Loucy (cell line): Measurements from ENCODE around the gene CRY2.
"Not testable (repeated sequence)": the region's sequence is repeated elsewhere in the genome, so short reads cannot be mapped to it uniquely, and the experiment has no call there.

Experiments
- H2AFZ ChIP-seq: fragments of 200-600 bp; sonication (generic); 2 replicates; pipeline ENCODE4 v1.6.0; 2016; ENCODE audit warnings: antibody characterized with exemption, mild to moderate bottlenecking, low read length, moderate library complexity
- H3F3A ChIP-seq: fragments of 200-600 bp; 2 replicates; pipeline ENCODE4 v1.6.0; 2016; ENCODE audit warnings: antibody characterized with exemption, low read depth, mild to moderate bottlenecking
- H3K27me3 ChIP-seq: fragments of 200-600 bp; sonication (generic); 2 replicates; pipeline ENCODE4 v1.6.1; 2014; ENCODE audit warnings: low read length, mild to moderate bottlenecking; ENCODE audit not compliant: insufficient read depth, poor library complexity, severe bottlenecking
- H3K36me3 ChIP-seq: fragments of 200-600 bp; sonication (generic); 2 replicates; pipeline ENCODE4 v1.6.1; 2016; ENCODE audit warnings: low read length; ENCODE audit not compliant: insufficient read depth
- H3K4me1 ChIP-seq: fragments of 200-600 bp; sonication (generic); 2 replicates; pipeline ENCODE4 v1.5.1; 2014; ENCODE audit warnings: low read length, mild to moderate bottlenecking; ENCODE audit not compliant: insufficient read depth, poor library complexity, severe bottlenecking
- H3K4me2 ChIP-seq: fragments of 200-600 bp; sonication (generic); 2 replicates; pipeline ENCODE4 v1.6.0; 2014; ENCODE audit warnings: antibody characterized with exemption, low read length, low read depth, mild to moderate bottlenecking; ENCODE audit not compliant: poor library complexity, severe bottlenecking
- H3K4me3 ChIP-seq: fragments of 200-600 bp; sonication (generic); 2 replicates; pipeline ENCODE4 v1.5.1; 2014; ENCODE audit warnings: low read length, mild to moderate bottlenecking, mixed read lengths; ENCODE audit not compliant: poor library complexity, severe bottlenecking
- H3K79me2 ChIP-seq: fragments of 200-600 bp; sonication (generic); 2 replicates; pipeline ENCODE4 v1.6.1; 2014; ENCODE audit warnings: low read length; ENCODE audit not compliant: insufficient read depth
- H3K9ac ChIP-seq: fragments of 200-600 bp; sonication (generic); 2 replicates; pipeline ENCODE4 v1.6.0; 2014; ENCODE audit warnings: mild to moderate bottlenecking, low read depth, low read length, moderate library complexity; ENCODE audit not compliant: poor library complexity, severe bottlenecking
- H3K9me2 ChIP-seq: fragments of 200-600 bp; sonication (generic); replicated peaks from 2 replicates; pipeline ENCODE4 v1.6.1; 2016; ENCODE audit warnings: low read depth, low read length, mixed read lengths
- H3K9me3 ChIP-seq: fragments of 200-600 bp; sonication (generic); 2 replicates; pipeline ENCODE4 v1.6.1; 2014; ENCODE audit warnings: mild to moderate bottlenecking, antibody characterized with exemption, low read length, low read depth; ENCODE audit not compliant: insufficient read depth
- H4K20me1 ChIP-seq: fragments of 200-600 bp; sonication (generic); 2 replicates; pipeline ENCODE4 v1.6.0; 2014; ENCODE audit warnings: antibody characterized with exemption, low read length, mild to moderate bottlenecking; ENCODE audit not compliant: insufficient read depth, poor library complexity, severe bottlenecking
- EZH2phosphoT487 ChIP-seq: fragments of 200-600 bp; IDR thresholded peaks from 2 replicates; pipeline ENCODE4 v1.6.1; 2018; ENCODE audit warnings: antibody characterized with exemption, mild to moderate bottlenecking, moderate library complexity, borderline replicate concordance
- TF ChIP-seq, protein P1 (sequence below): fragments of 200-600 bp; sonication (generic); conservative IDR thresholded peaks from 2 replicates; pipeline ENCODE4 v1.5.1; 2014; ENCODE audit warnings: mild to moderate bottlenecking, antibody characterized with exemption, low read length

Gene CRY2

DNA sequence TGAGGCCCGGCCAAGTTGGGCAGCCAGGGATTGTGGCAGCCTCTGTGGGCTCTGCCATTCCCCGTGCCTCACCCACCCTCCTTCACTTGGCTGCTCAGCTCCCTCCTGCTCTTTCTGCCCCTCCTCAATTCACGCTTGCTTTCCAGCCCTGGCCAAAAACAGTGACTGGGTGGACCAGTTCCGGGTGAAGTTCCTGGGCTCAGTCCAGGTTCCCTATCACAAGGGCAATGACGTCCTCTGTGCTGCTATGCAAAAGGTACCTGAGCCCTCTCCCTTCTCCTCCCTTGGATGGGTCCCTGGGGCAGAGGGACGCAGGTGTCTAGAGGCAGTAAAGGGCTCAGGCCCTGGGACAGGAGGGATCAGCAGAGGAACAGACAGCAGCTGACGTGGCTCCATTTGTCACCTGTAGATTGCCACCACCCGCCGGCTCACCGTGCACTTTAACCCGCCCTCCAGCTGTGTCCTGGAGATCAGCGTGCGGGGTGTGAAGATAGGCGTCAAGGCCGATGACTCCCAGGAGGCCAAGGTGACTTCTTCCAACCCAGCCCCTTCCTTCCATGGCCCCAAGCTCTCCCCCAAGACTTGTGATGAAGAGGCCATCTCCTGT, 57.1 kb downstream of the CRY2 start:
- Histone ChIP-seq H3F3A (no peaks in the 10 kb centered on the region), H2AFZ (no peak overlapping the region), H3K4me1 (peaks cover 15% of the 10 kb centered on the region), H3K79me2 (no peaks in the 10 kb centered on the region), H3K4me3 (no peak overlapping the region), H3K4me2 (no peak overlapping the region), H3K9me2 (no peaks in the 10 kb centered on the region), H3K9me3 (no peaks in the 10 kb centered on the region), H3K27me3 (no peaks in the 10 kb centered on the region), H4K20me1 (no peaks in the 10 kb centered on the region), H3K9ac (no peak overlapping the region), H3K36me3 (no peaks in the 10 kb centered on the region)
- TF ChIP-seq, protein P1, sequence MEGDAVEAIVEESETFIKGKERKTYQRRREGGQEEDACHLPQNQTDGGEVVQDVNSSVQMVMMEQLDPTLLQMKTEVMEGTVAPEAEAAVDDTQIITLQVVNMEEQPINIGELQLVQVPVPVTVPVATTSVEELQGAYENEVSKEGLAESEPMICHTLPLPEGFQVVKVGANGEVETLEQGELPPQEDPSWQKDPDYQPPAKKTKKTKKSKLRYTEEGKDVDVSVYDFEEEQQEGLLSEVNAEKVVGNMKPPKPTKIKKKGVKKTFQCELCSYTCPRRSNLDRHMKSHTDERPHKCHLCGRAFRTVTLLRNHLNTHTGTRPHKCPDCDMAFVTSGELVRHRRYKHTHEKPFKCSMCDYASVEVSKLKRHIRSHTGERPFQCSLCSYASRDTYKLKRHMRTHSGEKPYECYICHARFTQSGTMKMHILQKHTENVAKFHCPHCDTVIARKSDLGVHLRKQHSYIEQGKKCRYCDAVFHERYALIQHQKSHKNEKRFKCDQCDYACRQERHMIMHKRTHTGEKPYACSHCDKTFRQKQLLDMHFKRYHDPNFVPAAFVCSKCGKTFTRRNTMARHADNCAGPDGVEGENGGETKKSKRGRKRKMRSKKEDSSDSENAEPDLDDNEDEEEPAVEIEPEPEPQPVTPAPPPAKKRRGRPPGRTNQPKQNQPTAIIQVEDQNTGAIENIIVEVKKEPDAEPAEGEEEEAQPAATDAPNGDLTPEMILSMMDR: no peak

DNA sequence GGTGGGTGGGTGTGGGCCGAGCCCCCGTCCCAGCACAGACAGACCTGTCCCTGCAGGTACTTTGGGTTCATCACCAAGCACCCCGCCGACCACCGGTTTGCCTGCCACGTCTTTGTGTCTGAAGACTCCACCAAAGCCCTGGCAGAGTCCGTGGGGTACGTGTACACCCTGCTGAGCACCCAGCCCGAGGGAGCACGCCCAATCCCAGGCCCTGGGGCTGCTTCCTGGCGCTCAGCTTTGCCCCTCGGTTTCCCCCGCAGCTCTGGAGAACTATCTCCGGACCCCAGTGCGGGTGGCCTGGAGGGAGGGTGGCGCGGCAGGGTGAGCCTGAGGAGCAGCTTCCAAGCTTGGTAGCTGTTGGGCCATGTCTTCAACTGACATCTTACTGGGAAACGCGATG, 57.8 kb downstream of the CRY2 start:
- H3K9ac ChIP-seq: no peak overlapping the region
- H3K9me2 ChIP-seq: no peaks in the 10 kb centered on the region
- H3K36me3 ChIP-seq: peaks cover 5% of the 10 kb centered on the region; the same call in 1 of the 2 replicates
- no peak for TF ChIP-seq EZH2phosphoT487
- no peaks in the 10 kb centered on the region for H3F3A ChIP-seq
- peaks cover 15% of the 10 kb centered on the region for H3K4me1 ChIP-seq
- H3K79me2 ChIP-seq: no peaks in the 10 kb centered on the region
- H3K4me2 ChIP-seq: no peak overlapping the region
- H4K20me1 ChIP-seq: no peaks in the 10 kb centered on the region
- no peaks in the 10 kb centered on the region for H3K27me3 ChIP-seq
- no peaks in the 10 kb centered on the region for H3K9me3 ChIP-seq
- no peak overlapping the region for H3K4me3 ChIP-seq
- H2AFZ ChIP-seq: no peak overlapping the region

DNA sequence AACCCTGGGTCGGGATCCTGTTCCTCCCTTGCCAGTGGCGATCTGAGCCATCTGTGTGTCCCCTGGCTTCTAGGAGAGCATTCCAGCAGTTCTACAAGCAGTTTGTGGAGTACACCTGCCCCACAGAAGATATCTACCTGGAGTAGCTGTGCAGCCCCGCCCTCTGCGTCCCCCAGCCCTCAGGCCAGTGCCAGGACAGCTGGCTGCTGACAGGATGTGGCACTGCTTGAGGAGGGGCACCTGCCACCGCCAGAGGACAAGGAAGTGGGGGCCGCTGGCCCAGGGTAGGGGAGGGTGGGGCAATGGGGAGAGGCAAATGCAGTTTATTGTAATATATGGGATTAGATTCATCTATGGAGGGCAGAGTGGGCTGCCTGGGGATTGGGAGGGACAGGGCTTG, 58.3 kb downstream of the CRY2 start:
- H3F3A ChIP-seq, H2AFZ ChIP-seq, H3K9me2 ChIP-seq, H3K4me3 ChIP-seq, H3K36me3 ChIP-seq, H3K4me2 ChIP-seq, H3K79me2 ChIP-seq, H3K9me3 ChIP-seq, H3K27me3 ChIP-seq, H4K20me1 ChIP-seq: not testable (repeated sequence)
- Histone ChIP-seq H3K4me1 (peaks cover 15% of the 10 kb centered on the region), H3K9ac (peak overlapping the region; percentile 27)

DNA sequence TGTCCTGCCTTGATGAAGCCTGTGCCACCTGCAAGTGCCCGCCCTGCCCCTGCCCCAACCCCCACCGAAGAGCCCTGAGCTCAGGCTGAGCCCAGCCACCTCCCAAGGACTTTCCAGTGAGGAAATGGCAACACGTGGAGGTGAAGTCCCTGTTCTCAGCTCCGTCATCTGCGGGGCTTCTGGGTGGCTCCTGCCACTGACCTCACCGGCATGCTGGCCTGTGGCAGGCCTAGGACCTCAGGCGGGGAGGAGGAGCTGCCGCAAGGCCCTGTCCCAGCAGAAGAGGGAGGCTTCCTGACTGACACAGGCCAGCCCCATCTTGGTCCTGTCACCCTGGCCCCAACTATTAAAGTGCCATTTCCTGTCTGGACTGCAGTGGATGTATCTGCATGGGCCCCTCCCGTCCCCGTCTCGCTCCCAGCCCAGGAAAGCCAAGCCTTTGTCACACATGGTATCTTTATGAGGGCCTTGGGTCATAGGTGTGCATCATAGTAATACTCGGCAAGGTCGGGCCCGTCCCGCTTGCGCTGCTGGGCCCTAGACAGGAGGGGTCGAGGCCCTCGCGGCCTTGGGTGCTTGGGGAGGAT, 58.9 kb downstream of the CRY2 start:
- no peaks in the 10 kb centered on the region for H3K9me2 ChIP-seq
- H3F3A ChIP-seq: no peaks in the 10 kb centered on the region
- H3K9me3 ChIP-seq: no peaks in the 10 kb centered on the region
- no peaks in the 10 kb centered on the region for H3K79me2 ChIP-seq
- H3K4me1 ChIP-seq: peaks cover 15% of the 10 kb centered on the region
- no peak overlapping the region for H3K4me3 ChIP-seq
- H2AFZ ChIP-seq: no peak overlapping the region
- no peaks in the 10 kb centered on the region for H4K20me1 ChIP-seq
- TF ChIP-seq, protein P1: no peak
- no peak for TF ChIP-seq EZH2phosphoT487
- peak overlapping the region; percentile 27 for H3K9ac ChIP-seq
- H3K36me3 ChIP-seq: peaks cover 5% of the 10 kb centered on the region; the same call in 1 of the 2 replicates
- no peak overlapping the region for H3K4me2 ChIP-seq
- no peaks in the 10 kb centered on the region for H3K27me3 ChIP-seq
